ENCODE results near the gene CABP5.

DNA sequence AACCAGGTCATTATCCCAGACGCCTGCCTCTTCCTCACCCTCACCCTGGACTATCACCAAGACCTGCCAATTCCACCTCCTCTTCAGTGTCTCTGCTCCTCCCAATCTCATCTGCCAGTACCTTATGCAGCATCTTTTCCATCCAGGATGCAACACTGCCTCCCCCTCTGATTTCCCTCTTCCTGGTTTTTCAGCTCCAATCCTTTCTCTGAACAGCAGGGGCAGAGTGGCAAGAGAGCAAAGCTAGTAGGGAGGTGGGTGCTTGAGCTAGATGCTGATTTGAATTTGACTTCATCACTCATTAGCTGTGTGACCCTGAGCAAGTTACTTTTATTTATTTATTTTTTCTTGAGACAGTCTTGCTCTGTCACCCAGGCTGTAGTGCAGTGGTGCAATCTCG, 25.6 kb upstream of the CABP5 start:
- TF ChIP-seq GATA3 (IDR thresholded peaks at IDR 0.05; ENCODE audit: low read depth, low read length) (no peak), GATA2 (IDR thresholded peaks at IDR 0.05; ENCODE audit: low read depth, low read length) (no peak)
